Measurements from ENCODE around the gene EHMT2.
"Not testable (repeated sequence)": the region's sequence is repeated elsewhere in the genome, so short reads cannot be mapped to it uniquely, and the experiment has no call there.

EHMT2 gene

GRCh38 chr6:31887173-31888007, 10.1 kb downstream of the EHMT2 start:
- DNase-seq, result no peak

DNA sequence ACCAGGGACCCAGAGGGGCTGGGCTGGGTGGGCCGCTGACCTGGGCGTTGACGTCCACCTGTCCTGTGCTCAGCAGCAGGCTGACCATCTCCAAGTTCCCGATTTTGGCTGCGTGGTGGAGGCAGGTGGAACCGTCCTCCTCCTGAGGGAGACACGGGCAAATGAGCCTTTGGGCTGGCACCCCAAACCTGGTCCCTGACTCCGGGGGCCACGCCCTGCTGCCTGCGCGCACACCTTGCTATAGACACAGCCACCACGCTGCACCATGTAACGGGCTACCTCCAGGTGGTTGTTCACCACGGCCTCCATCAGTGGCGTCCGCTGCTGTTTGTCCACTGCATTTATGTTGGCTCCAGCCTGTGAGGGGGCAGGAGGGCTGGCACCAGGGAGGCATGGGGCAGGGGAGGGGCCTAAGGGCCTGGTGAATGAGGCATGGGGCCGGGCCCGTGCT, 10.9 kb downstream of the EHMT2 start:
- DNase-seq, result no peak

GRCh38 chr6:31884528-31885035, 12.9 kb downstream of the EHMT2 start:
- DNase-seq, result no peak

GRCh38 chr6:31883676-31884075, 13.8 kb downstream of the EHMT2 start:
- no peak for DNase-seq

- DNase-seq, result no peak
Observed at GRCh38 chr6:31882344-31882743, 15.2 kb downstream of the EHMT2 start.

GRCh38 chr6:31881136-31881859, 16.2 kb downstream of the EHMT2 start:
- no peak for DNase-seq

DNA sequence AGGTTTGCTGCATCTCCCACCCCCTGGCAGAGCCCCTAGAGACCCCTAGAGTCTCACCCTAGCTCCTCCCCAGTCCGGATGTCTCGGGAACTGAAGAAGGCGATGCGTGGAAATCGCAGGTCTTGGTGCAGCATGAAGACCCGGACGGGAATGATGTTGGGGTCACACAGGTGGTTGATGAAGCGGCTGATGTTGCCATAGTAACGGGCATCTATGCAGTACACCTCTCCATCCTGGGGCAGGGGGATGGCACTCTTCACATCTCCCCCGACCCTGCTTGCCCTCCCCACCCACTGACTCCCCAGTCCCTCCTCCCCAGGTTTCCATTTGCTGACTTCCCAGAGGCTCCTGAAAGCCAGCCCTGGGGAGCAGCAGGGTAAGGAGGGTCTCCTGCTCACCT, 16.9 kb downstream of the EHMT2 start:
- DNase-seq, result no peak

DNA sequence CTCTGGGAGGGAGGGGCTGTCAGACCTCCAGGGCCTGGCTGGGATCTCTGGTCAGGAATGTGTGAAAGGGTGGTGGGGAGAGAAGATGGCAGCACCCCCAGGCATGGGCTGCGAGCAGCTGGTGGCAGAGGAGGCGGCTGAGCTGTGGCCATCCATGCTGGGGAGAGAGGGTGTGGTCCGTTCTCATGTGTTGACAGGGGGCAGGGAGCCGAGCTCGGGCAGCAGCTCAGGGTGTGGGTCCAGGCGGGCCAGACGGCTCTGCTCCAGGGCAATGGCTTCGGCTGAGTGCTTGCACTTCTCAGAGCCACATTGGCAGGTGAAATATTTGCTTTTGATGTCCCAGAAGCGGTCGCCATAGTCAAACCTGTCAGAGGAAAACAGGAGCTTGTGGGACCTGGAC, 17.6 kb downstream of the EHMT2 start:
- no peak for DNase-seq

DNA sequence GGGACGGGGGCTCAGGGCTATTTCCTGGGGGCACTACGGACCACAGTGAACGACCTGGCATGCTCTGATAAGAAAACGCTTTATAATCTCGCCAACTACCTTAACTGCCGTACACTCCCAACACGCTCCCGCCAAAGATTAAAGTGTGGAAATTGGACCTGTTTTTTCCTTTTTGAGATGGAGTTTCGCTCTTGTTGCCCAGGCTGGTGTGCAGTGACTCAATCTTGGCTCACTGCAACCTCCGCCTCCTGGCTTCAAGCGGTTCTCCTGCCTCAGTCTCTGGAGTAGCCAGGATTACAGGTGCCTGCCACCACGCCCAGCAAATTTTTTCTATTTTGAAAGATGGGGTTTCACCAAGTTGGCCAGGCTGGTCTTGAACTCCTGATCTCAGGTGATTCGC, 18.4 kb downstream of the EHMT2 start:
- no peak for DNase-seq

DNA sequence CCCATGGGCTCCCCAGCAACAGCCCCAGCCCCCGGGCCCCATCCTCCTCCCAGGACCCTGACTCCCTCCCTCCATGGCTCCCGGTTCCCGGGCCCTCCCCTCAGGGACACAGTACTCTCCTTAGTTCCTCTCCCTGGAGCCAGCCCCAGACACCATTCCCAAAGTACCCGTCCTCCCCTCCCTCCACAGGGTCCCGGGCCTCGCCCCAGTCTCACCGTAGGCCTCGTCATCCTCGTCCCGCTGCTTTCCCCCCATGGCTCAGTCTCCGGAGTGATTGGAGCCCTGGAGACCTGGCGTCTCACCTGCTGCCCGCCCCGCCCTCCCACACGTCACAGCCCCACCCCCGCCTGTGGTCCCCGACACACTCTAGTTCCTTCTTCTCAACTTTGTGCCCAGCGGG, 18.8 kb downstream of the EHMT2 start, which contains the start of gene SLC44A4:
TSS of gene SLC44A4 (minus strand) at position 272 of the 400 bp plus-strand sequence. CDS start at position 255, 17 bp downstream.
- DNase-seq, result no peak

- DNase-seq, result no peak
Observed at GRCh38 chr6:31878222-31878621, 19.3 kb downstream of the EHMT2 start.

GRCh38 chr6:31877651-31878161, 19.8 kb downstream of the EHMT2 start:
- DNase-seq, result no peak

DNA sequence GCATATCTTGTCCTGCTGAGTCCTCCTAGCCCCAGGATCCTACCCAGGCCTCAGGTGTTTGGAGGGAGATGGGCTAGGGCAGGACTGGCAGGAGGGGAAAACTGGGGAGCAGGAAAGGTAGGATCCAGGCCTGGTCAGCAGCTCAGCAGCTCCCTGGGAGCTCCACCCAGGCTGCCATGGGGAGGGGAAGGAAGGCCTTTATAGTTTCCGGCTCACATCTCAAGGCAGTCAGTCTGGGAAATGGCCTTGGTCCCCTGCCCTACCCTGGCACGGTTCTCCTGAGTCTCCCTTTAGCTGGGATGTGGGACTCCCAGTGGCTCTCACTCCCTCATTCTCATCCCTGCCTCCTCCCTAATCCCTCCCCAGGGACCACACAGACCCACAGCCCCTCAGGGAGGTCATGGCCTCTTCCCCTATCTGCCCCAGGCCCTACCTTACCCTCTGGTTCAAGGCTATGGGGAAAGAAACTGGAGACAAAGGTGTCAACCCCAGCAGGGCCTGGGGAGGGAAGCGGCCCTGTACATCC, 20.3 kb downstream of the EHMT2 start:
- no peak for DNase-seq

GRCh38 chr6:31876357-31876756, 21.1 kb downstream of the EHMT2 start:
- DNase-seq, result no peak

GRCh38 chr6:31875877-31876276, 21.6 kb downstream of the EHMT2 start:
- no peak for DNase-seq

DNA sequence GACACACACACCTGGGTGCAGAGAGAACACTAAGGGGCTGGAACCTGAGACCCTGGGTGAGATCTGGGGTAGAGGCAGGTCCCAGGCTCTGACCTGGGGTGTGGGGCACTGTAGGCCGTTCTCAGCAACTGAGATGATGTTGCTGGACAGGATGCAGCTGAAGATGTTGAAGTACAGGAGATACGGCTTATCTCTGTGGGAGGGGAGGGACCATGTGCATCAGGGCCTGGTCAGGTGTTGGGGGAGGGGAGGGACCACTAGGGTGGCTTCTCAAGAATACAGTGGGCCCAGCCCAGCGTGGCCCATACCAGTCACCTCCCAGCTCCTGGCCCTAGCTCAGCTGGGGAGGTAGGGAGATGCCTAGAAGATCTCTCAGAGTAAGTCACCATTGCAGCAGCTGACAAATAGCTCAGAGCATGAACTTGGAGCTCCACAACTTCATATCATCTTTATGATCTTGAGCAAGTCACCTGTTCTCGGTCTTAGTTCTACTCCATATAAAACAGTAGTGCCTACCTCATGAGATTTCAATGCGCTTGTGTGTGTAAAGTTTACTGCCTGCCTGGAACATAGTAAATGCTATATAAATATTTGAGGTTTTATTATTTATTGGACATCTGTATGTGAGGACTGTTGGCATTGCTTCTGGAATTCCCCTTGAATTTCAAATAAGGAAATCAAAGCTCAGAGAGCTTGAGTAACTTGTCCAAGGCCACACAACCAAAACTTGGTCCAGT, 22.5 kb downstream of the EHMT2 start:
- DNase-seq, result no peak

GRCh38 chr6:31874084-31874670, 23.3 kb downstream of the EHMT2 start:
- DNase-seq, result no peak

DNA sequence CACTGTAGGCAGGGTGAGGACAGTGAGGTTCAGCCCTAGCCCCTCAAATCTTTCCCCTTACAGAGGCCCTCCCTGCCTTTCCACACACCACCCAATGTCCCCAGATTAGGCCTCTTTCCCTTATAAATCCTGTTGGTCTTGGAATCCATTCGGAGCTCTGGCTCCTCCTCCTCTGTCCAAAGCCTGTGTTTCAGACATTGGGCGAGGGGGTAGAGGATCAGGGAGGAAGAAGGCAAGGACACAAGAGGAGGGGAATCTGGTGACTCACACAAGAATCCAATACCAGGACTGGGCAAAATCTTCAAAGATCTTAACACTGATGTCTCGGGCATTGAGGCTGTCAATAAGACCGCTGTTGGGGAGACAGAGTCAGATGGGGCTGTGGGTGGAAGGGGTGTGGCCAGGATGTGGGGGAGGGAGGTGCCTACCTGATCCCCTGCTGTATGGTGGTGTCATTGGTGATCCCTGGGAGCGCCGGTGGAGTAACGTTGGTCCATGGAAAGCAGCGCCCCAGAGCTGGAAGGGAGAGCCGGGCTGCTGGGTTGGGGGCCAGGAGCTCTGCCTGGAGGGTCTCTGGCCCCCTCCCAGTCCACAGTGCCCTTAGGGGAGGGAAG, 26.3 kb downstream of the EHMT2 start:
- DNase-seq, result no peak

GRCh38 chr6:31870385-31870921, 27.0 kb downstream of the EHMT2 start:
- DNase-seq, result no peak

DNA sequence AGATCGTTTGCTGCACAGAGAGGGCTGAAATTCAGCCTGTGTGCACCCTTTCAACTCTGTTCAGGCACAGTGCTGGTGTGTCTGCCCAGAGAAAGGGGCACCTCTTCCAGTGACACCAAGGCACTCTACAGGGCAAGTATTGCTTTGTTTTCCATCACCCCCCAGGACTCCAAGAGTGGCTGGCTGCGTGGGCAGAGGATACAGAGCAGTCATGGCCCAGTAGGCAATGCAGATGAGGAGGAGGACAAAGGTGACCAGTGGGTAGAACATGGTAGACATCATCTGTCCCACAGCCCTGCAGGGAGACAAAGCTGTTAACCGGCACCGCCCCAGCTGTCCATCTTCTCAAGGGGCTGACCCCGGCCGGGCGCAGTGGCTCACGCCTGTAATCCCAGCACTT, 28.2 kb downstream of the EHMT2 start:
- no peak for DNase-seq

- DNase-seq, result not testable (repeated sequence)
Observed at GRCh38 chr6:31868658-31868971, 28.9 kb downstream of the EHMT2 start.

Measured in NCI-H748 treated with DMSO at 0.1 percent for 48 hours (cell line).